Nephron (organoid): ENCODE results near the gene MAPKAP1.

Experiments
- H3K27ac Mint-ChIP-seq, 3 experiments: 2 replicates each; pipeline ENCODE4 v1.8.0; 2020; ENCODE audit warnings: mixed read lengths in 3 of 3, mild to moderate bottlenecking in 2 of 3, moderate library complexity in 1 of 3
- H3K27me3 Mint-ChIP-seq: 2 replicates; pipeline ENCODE4 v1.8.0; 2021; ENCODE audit warnings: low read depth, mild to moderate bottlenecking, moderate library complexity, mixed read lengths
- H3K36me3 Mint-ChIP-seq: 2 replicates; pipeline ENCODE4 v1.8.0; 2020; ENCODE audit warnings: low read depth, mixed read lengths
- H3K4me1 Mint-ChIP-seq: 2 replicates; pipeline ENCODE4 v1.8.0; 2020; ENCODE audit warnings: mixed read lengths
- H3K4me3 Mint-ChIP-seq, 3 experiments: 2 replicates each; pipeline ENCODE4 v1.8.0; 2020; ENCODE audit warnings: mild to moderate bottlenecking in 3 of 3, mixed read lengths in 3 of 3, moderate library complexity in 2 of 3
- H3K9me3 Mint-ChIP-seq: 2 replicates; pipeline ENCODE4 v1.8.0; 2020; ENCODE audit warnings: mixed read lengths
- CTCF ChIP-seq, 3 experiments: fragments of 200-600 bp; sonication (generic); IDR thresholded peaks; one replicate each; pipeline ENCODE4 v1.5.0; 2021; ENCODE audit warnings: antibody characterized with exemption in 3 of 3; ENCODE audit not compliant: unreplicated experiment in 3 of 3

Gene MAPKAP1

GRCh38 chr9:125559894-125560293, 147.1 kb downstream of the MAPKAP1 start:
- peaks cover 55% of the 10 kb centered on the region for H3K4me1 Mint-ChIP-seq
- peak overlapping the region in 1 of 3 experiments; percentile 87 for H3K27ac Mint-ChIP-seq
- H3K27me3 Mint-ChIP-seq: no peaks in the 10 kb centered on the region
- H3K9me3 Mint-ChIP-seq: no peaks in the 10 kb centered on the region
- H3K36me3 Mint-ChIP-seq: peaks cover 3% of the 10 kb centered on the region
- no peak overlapping the region for H3K4me3 Mint-ChIP-seq
- no peak for TF ChIP-seq CTCF (IDR thresholded peaks at IDR 0.05; ENCODE audit: unreplicated experiment in 3 of 3)

- Mint-ChIP-seq H3K9me3 (no peaks in the 10 kb centered on the region), H3K36me3 (peaks cover 3% of the 10 kb centered on the region), H3K4me1 (peaks cover 51% of the 10 kb centered on the region), H3K4me3 (no peak overlapping the region), H3K27ac (peak overlapping the region; percentile 87 to 96 (median 90)), H3K27me3 (no peaks in the 10 kb centered on the region)
- TF ChIP-seq CTCF (IDR thresholded peaks at IDR 0.05; ENCODE audit: unreplicated experiment in 3 of 3): no peak
Observed at GRCh38 chr9:125559194-125559593, 147.8 kb downstream of the MAPKAP1 start.

- peak; percentile 68 to 77 (median 74) for TF ChIP-seq CTCF (IDR thresholded peaks at IDR 0.05; ENCODE audit: unreplicated experiment in 3 of 3)
- Mint-ChIP-seq H3K9me3 (no peaks in the 10 kb centered on the region), H3K36me3 (peaks cover 6% of the 10 kb centered on the region), H3K4me1 (peaks cover 54% of the 10 kb centered on the region), H3K4me3 (no peak overlapping the region), H3K27me3 (no peaks in the 10 kb centered on the region), H3K27ac (peak overlapping the region; percentile 87 to 96 (median 90))
Observed at GRCh38 chr9:125558453-125559092, 148.4 kb downstream of the MAPKAP1 start.

- Mint-ChIP-seq H3K4me3 (no peak overlapping the region), H3K27me3 (no peaks in the 10 kb centered on the region), H3K27ac (peak overlapping the region; percentile 88 to 92 (median 90)), H3K36me3 (peaks cover 6% of the 10 kb centered on the region), H3K9me3 (no peaks in the 10 kb centered on the region), H3K4me1 (peaks cover 52% of the 10 kb centered on the region)
- TF ChIP-seq CTCF (IDR thresholded peaks at IDR 0.05; ENCODE audit: unreplicated experiment in 3 of 3): no peak
Observed at GRCh38 chr9:125556046-125556721, 150.8 kb downstream of the MAPKAP1 start.

GRCh38 chr9:125554726-125555125, 152.3 kb downstream of the MAPKAP1 start:
- peaks cover 6% of the 10 kb centered on the region for H3K36me3 Mint-ChIP-seq
- peak overlapping the region in 2 of 3 experiments; percentile 79 to 88 for H3K27ac Mint-ChIP-seq
- no peak overlapping the region for H3K4me3 Mint-ChIP-seq
- no peak for TF ChIP-seq CTCF (IDR thresholded peaks at IDR 0.05; ENCODE audit: unreplicated experiment in 3 of 3)
- peaks cover 67% of the 10 kb centered on the region for H3K4me1 Mint-ChIP-seq
- no peaks in the 10 kb centered on the region for H3K27me3 Mint-ChIP-seq
- no peaks in the 10 kb centered on the region for H3K9me3 Mint-ChIP-seq
